Stomach (tissue), 9 donors: ENCODE measurements around the gene RUNX1. TPM values are rescaled to one million over a fixed set of nuclear protein-coding genes. Genes with fewer than 3 reads are reported as not detected.

Experiments
- DNase-seq, 2 donors: peaks; one replicate each; pipeline versions ENCODE4 v3.0.0 to v3.0.0-alpha.2; 2013 to 2019
- H3K27ac ChIP-seq, 5 donors: fragments of 200-600 bp in 4 of 5; sonication (generic) in 4 of 5; one replicate each; pipeline ENCODE4 v1.5.1; 2013 to 2019; ENCODE audit warnings: mild to moderate bottlenecking in 1 of 5, moderate library complexity in 1 of 5
- H3K27me3 ChIP-seq, 3 donors: fragments of 200-600 bp; sonication (generic); one replicate each; pipeline ENCODE4 v1.5.1; 2017 to 2019; ENCODE audit warnings: mixed run types in 1 of 3
- H3K36me3 ChIP-seq, 4 donors: fragments of 200-600 bp; sonication (generic); 1 replicate in 3 of 4; 2 replicates in 1 of 4; pipeline ENCODE4 v1.5.1; 2016 to 2019
- H3K4me1 ChIP-seq, 4 donors: fragments of 200-600 bp; sonication (generic); one replicate each; pipeline ENCODE4 v1.5.1; 2016 to 2019
- H3K4me3 ChIP-seq, 4 donors: fragments of 200-600 bp; sonication (generic) in 3 of 4; one replicate each; pipeline ENCODE4 v1.5.1; 2016 to 2019; ENCODE audit warnings: mild to moderate bottlenecking in 1 of 4
- H3K9me3 ChIP-seq, 4 donors: fragments of 200-600 bp; sonication (generic); one replicate each; pipeline ENCODE4 v1.5.1; 2016 to 2019
- EP300 ChIP-seq: sonication (generic); formaldehyde crosslinking; IDR thresholded peaks from one replicate; pipeline ENCODE4 v1.6.1; 2017; ENCODE audit warnings: antibody characterized with exemption
- POLR2A ChIP-seq, 4 donors: fragments of 450-650 bp; IDR thresholded peaks; one replicate each; pipeline ENCODE4 v1.6.1; 2016; ENCODE audit warnings: antibody characterized with exemption in 4 of 4, control low read depth in 2 of 4, mild to moderate bottlenecking in 1 of 4, moderate library complexity in 1 of 4
- POLR2AphosphoS5 ChIP-seq, 3 donors: sonication (generic); formaldehyde crosslinking; IDR thresholded peaks; one replicate each; pipeline ENCODE4 v1.6.1; 2016; ENCODE audit warnings: antibody characterized with exemption in 3 of 3
- WGBS, 5 donors: extraction: QIAGEN DNeasy Blood & Tissue Kit in 3 of 5; methylation state at CpG; one replicate each; pipeline versions ENCODE4 v1.1.5 to v1.1.7; 2013 to 2018; 5-methylcytosine and 5-hydroxymethylcytosine counted together
- intact Hi-C: fragments of 100-400 bp; cut with DNase I; formaldehyde crosslinking; loops from one replicate; pipeline ENCODE4 v1.15.1; 2023; ENCODE audit warnings: low total_unique reads
- polyA plus RNA-seq, 3 donors: library from polyadenylated mRNA; stranded (reverse); fragments of 200-250 nt; gene quantifications; one replicate each; pipeline ENCODE4 v1.2.3, GENCODE V29; 2013
- total RNA-seq, 5 donors: library from RNA; depleted of rRNA; stranded (reverse); fragments of >200 nt; gene quantifications; one replicate each; pipeline versions ENCODE4 v1.1.0 to v1.2.3, GENCODE V29; 2014 to 2016
- TF ChIP-seq, protein P1 (sequence below), 7 experiments: fragments of 450-650 bp in 4 of 7; fragments of 200-600 bp in 3 of 7; sonication (generic) in 3 of 7; IDR thresholded peaks; one replicate each; pipeline ENCODE4 v1.5.1; 2016 to 2019; ENCODE audit warnings: antibody characterized with exemption in 7 of 7, control low read depth in 2 of 7, mild to moderate bottlenecking in 1 of 7
- donor health status: healthy with polysubstance abuse.
- donor health status: Bipolar disorder and iron deficiency.
- donor health status: healthy.

RUNX1 gene
- total and polyA plus RNA-seq, 8 donors, result 8.0 to 213 (median 40.0) TPM

- Histone ChIP-seq H3K36me3 (no peaks in the 10 kb centered on the region), H3K4me3 (no peak overlapping the region), H3K9me3 (no peaks in the 10 kb centered on the region), H3K27ac (peak overlapping the region; percentile 35 to 81 (median 73)), H3K27me3 (no peaks in the 10 kb centered on the region), H3K4me1 (peaks cover 28 to 68% (median 43%) of the 10 kb centered on the region in 4 donors)
- TF ChIP-seq, protein P1, sequence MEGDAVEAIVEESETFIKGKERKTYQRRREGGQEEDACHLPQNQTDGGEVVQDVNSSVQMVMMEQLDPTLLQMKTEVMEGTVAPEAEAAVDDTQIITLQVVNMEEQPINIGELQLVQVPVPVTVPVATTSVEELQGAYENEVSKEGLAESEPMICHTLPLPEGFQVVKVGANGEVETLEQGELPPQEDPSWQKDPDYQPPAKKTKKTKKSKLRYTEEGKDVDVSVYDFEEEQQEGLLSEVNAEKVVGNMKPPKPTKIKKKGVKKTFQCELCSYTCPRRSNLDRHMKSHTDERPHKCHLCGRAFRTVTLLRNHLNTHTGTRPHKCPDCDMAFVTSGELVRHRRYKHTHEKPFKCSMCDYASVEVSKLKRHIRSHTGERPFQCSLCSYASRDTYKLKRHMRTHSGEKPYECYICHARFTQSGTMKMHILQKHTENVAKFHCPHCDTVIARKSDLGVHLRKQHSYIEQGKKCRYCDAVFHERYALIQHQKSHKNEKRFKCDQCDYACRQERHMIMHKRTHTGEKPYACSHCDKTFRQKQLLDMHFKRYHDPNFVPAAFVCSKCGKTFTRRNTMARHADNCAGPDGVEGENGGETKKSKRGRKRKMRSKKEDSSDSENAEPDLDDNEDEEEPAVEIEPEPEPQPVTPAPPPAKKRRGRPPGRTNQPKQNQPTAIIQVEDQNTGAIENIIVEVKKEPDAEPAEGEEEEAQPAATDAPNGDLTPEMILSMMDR (IDR thresholded peaks at IDR 0.05), result peak in 5 of 7 experiments; percentile 16 to 69 (median 52)
- TF ChIP-seq POLR2A (IDR thresholded peaks at IDR 0.05) (no peak), EP300 (no peak), POLR2AphosphoS5 (IDR thresholded peaks at IDR 0.05) (peak in 2 of 3 donors; percentile 56 to 70)
- 1 to 33% (median 10%) methylated on average over 12 of the region's 12 CpGs for WGBS, 5 donors
- peak; percentile 89 to 91 for DNase-seq
- intact Hi-C loops, result no loop called here
Measured at GRCh38 chr21:35051287-35051818, 2.3 kb upstream of the RUNX1 start.

- WGBS, 5 donors, result 75 to 85% (median 82%) methylated on average over 15 of the region's 15 CpGs
- peak overlapping the region; percentile 35 to 81 (median 73) for H3K27ac ChIP-seq
- H3K4me3 ChIP-seq, result no peak overlapping the region
- H3K27me3 ChIP-seq, result no peaks in the 10 kb centered on the region
- no peaks in the 10 kb centered on the region for H3K9me3 ChIP-seq
- peaks cover 28 to 68% (median 45%) of the 10 kb centered on the region in 4 donors for H3K4me1 ChIP-seq
- TF ChIP-seq, protein P1 (IDR thresholded peaks at IDR 0.05), result no peak
- TF ChIP-seq EP300 (no peak), POLR2AphosphoS5 (IDR thresholded peaks at IDR 0.05) (no peak), POLR2A (IDR thresholded peaks at IDR 0.05) (no peak)
- H3K36me3 ChIP-seq, result no peaks in the 10 kb centered on the region
- DNase-seq, result no peak
- intact Hi-C loops, result no loop called here
Measured at GRCh38 chr21:35050348-35051286, 1.5 kb upstream of the RUNX1 start.

DNA sequence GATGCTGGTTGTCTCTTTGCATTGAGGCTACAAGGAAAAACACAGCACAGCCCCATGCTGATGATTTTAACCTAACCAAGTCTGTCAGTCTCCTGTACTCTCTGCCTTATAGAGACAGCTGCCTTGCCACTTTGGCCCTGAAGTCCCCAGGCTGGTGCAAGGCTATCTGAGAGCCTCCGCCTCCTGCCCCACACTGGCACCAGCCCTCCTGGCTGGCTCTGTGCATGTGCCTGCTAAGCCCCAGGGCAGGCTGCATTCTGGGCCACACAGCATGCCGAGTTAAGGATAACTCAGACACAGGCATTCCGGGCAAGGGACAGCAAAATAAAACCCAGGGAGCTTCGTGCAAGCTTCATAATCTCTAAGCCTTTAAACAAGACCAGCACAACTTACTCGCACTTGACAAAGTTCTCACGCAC is 910 bp downstream of the RUNX1 start:
- no peak for TF ChIP-seq POLR2AphosphoS5 (IDR thresholded peaks at IDR 0.05)
- TF ChIP-seq EP300, result no peak
- TF ChIP-seq POLR2A (IDR thresholded peaks at IDR 0.05), result no peak
- TF ChIP-seq, protein P1 (IDR thresholded peaks at IDR 0.05), result no peak
- intact Hi-C loops, result loop anchor here (5.0 kb wide), 1 partner anchor 156 kb away; no protein-coding TSS in a partner anchor
- peak overlapping the region; percentile 20 to 43 (median 26) for H3K4me3 ChIP-seq
- H3K9me3 ChIP-seq, result no peaks in the 10 kb centered on the region
- no peaks in the 10 kb centered on the region for H3K36me3 ChIP-seq
- H3K27me3 ChIP-seq, result no peaks in the 10 kb centered on the region
- H3K27ac ChIP-seq, result peak overlapping the region; percentile 63 to 86 (median 73)
- peak in 1 of 2 donors; percentile 27 for DNase-seq
- H3K4me1 ChIP-seq, result peaks cover 28 to 64% (median 45%) of the 10 kb centered on the region in 4 donors
- 35 to 50% (median 44%) methylated on average over 6 of the region's 6 CpGs for WGBS, 5 donors

DNA sequence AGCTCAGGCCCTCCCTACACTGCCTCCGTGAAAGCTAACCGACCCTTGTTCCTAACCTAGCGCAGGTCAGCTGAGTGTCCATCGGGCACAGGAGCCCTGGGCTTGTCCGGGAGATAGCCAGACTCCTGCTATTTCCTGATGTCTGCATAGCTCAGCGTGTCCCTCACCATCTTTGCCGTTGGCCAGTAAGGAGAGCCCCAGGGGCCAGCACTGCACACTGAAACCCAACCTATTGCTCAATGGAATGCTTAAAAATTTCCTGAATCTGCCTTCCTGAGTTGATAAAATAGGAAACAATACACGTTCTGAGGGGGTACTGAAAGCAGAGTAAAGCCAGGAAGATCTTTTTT is 2.2 kb downstream of the RUNX1 start:
- H3K9me3 ChIP-seq, result no peaks in the 10 kb centered on the region
- TF ChIP-seq EP300 (no peak), POLR2A (IDR thresholded peaks at IDR 0.05) (no peak), POLR2AphosphoS5 (IDR thresholded peaks at IDR 0.05) (no peak)
- TF ChIP-seq, protein P1 (IDR thresholded peaks at IDR 0.05), result no peak
- H3K4me3 ChIP-seq, result peak overlapping the region; percentile 20 to 43 (median 26)
- peaks cover 28 to 66% (median 40%) of the 10 kb centered on the region in 4 donors for H3K4me1 ChIP-seq
- peak overlapping the region; percentile 6 to 86 (median 73) for H3K27ac ChIP-seq
- DNase-seq, result no peak
- no peaks in the 10 kb centered on the region for H3K27me3 ChIP-seq
- no peaks in the 10 kb centered on the region for H3K36me3 ChIP-seq
- WGBS, 5 donors, result 34 to 43% (median 37%) methylated on average over 8 of the region's 8 CpGs
- intact Hi-C loops, result loop anchor here (5.0 kb wide), 1 partner anchor 155 kb away; no protein-coding TSS in a partner anchor
